Measurements from ENCODE around the gene CLTC. TPM values are rescaled to one million over a fixed set of nuclear protein-coding genes. Genes with fewer than 3 reads are reported as not detected.

CLTC gene
- total RNA-seq, 6 experiments from 2014 or later: 354 to 460 (median 397) TPM

DNA sequence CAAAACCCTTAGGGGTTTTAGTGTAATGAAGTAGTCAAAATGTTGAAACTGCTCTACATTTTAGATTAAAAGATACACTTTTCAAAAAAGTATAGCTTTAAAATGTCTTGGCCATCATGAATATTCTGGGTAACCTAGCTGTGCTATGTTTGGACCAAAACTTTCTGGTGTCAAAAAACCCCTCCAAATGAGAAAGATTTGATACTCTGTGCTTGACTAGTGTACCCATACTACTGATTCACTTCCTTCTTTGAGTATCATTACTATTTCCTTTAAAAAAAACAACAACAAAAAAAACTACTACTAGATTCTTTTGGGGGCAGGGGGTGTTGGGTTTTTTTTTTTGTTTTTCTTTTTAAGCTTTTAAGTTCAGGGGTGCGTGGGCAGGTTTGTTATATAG, 50.2 kb downstream of the CLTC start:
- H3K36me3 Mint-ChIP-seq (ENCODE audit: low read depth): peaks cover 56% of the 10 kb centered on the region
- peaks cover 2% of the 10 kb centered on the region; the same call in 1 of the 2 replicates for H3K27me3 Mint-ChIP-seq (ENCODE audit: insufficient read depth)
- TF ChIP-seq, protein P1, sequence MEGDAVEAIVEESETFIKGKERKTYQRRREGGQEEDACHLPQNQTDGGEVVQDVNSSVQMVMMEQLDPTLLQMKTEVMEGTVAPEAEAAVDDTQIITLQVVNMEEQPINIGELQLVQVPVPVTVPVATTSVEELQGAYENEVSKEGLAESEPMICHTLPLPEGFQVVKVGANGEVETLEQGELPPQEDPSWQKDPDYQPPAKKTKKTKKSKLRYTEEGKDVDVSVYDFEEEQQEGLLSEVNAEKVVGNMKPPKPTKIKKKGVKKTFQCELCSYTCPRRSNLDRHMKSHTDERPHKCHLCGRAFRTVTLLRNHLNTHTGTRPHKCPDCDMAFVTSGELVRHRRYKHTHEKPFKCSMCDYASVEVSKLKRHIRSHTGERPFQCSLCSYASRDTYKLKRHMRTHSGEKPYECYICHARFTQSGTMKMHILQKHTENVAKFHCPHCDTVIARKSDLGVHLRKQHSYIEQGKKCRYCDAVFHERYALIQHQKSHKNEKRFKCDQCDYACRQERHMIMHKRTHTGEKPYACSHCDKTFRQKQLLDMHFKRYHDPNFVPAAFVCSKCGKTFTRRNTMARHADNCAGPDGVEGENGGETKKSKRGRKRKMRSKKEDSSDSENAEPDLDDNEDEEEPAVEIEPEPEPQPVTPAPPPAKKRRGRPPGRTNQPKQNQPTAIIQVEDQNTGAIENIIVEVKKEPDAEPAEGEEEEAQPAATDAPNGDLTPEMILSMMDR (IDR thresholded peaks at IDR 0.05): no peak
- no peaks in the 10 kb centered on the region for H3K9me3 Mint-ChIP-seq
- H3K4me1 Mint-ChIP-seq (ENCODE audit: low read depth): peaks cover 94% of the 10 kb centered on the region
- peak overlapping the region; percentile 57 for H3K4me3 Mint-ChIP-seq
- no peak for DNase-seq
- peak overlapping the region; percentile 80 for H3K27ac Mint-ChIP-seq

GRCh38 chr17:59671386-59671785, 51.7 kb downstream of the CLTC start:
- H3K27ac Mint-ChIP-seq: peak overlapping the region; percentile 64

DNA sequence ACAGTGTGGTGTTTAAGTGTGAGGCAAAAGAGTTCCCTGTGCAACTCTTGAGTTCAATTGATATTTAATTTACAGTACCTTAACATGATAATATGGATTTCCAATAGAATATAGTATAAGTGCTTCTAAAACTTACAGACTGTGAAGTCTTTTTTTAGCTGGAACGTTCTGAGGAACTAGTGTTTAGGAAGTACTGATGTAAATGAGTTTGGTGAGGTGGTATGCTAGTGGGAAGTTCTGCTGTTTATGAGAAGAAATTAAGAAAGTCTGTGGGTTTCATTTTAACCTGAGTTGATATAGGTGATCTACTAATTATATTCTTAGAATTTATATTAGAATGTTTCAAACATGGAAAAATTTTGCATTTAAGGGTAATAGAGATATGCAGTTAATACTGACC, 55.5 kb downstream of the CLTC start:
- Mint-ChIP-seq H3K4me1 (ENCODE audit: low read depth) (peaks cover 87% of the 10 kb centered on the region), H3K36me3 (ENCODE audit: low read depth) (peaks cover 69% of the 10 kb centered on the region), H3K27ac (no peak overlapping the region), H3K9me3 (no peaks in the 10 kb centered on the region), H3K4me3 (no peak overlapping the region), H3K27me3 (ENCODE audit: insufficient read depth) (peaks cover 3% of the 10 kb centered on the region; the same call in 1 of the 2 replicates)
- DNase-seq: no peak
- TF ChIP-seq, protein P1 (IDR thresholded peaks at IDR 0.05): no peak

More at GRCh38 chr17:59671386-59671785, 51.7 kb downstream of the CLTC start:
- peaks cover 2% of the 10 kb centered on the region; the same call in 1 of the 2 replicates for H3K27me3 Mint-ChIP-seq (ENCODE audit: insufficient read depth)
- H3K9me3 Mint-ChIP-seq: no peaks in the 10 kb centered on the region
- H3K36me3 Mint-ChIP-seq (ENCODE audit: low read depth): peaks cover 53% of the 10 kb centered on the region
- H3K4me3 Mint-ChIP-seq: peak overlapping the region; percentile 38; the same call in 1 of the 2 replicates
- TF ChIP-seq, protein P1 (IDR thresholded peaks at IDR 0.05): no peak
- peaks cover 89% of the 10 kb centered on the region for H3K4me1 Mint-ChIP-seq (ENCODE audit: low read depth)
- no peak for DNase-seq

DNA sequence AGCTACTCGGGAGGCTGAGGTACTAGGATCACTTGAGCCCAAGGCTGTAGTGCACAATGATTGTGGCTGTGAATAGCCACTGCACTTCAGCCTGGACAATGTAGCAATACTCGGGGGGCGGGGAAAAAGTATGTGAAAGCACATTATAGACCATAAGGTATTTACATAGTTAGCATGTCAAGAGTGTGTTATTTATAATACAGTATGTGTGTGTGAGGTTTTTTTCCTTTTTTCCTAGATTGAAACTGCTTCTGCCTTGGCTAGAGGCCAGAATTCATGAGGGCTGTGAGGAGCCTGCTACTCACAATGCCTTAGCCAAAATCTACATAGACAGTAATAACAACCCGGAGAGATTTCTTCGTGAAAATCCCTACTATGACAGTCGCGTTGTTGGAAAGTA, 57.0 kb downstream of the CLTC start:
- Mint-ChIP-seq H3K4me1 (ENCODE audit: low read depth) (peaks cover 82% of the 10 kb centered on the region), H3K4me3 (no peak overlapping the region), H3K27ac (peak overlapping the region; percentile 36; the same call in 1 of the 2 replicates), H3K27me3 (ENCODE audit: insufficient read depth) (peaks cover 1% of the 10 kb centered on the region; the same call in 1 of the 2 replicates), H3K9me3 (no peaks in the 10 kb centered on the region), H3K36me3 (ENCODE audit: low read depth) (peaks cover 69% of the 10 kb centered on the region)
- DNase-seq: no peak
- TF ChIP-seq, protein P1 (IDR thresholded peaks at IDR 0.05): no peak

DNA sequence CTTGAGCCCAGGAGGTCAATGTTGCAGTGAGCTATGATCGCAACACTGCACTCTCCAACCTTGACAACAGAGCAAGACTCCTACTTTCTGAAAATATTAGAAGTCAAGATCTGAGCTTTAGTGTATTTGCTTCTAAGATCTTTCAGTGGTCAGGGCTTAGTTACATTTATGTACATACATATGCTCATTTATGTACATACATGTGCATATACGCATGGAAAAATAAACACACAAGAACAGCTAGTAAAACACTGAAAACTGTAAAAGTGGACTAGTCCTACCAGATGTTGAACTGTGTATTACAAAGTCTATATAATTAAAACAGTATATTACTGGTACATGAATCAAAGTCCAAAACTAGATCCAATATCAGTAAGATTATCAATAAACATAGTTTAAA, 59.2 kb downstream of the CLTC start:
- H3K27me3 Mint-ChIP-seq (ENCODE audit: insufficient read depth): peaks cover 1% of the 10 kb centered on the region
- TF ChIP-seq, protein P1 (IDR thresholded peaks at IDR 0.05): no peak
- DNase-seq: no peak
- peaks cover 84% of the 10 kb centered on the region for H3K4me1 Mint-ChIP-seq (ENCODE audit: low read depth)
- H3K36me3 Mint-ChIP-seq (ENCODE audit: low read depth): peaks cover 76% of the 10 kb centered on the region
- peak overlapping the region; percentile 36; the same call in 1 of the 2 replicates for H3K27ac Mint-ChIP-seq
- H3K4me3 Mint-ChIP-seq: no peak overlapping the region
- no peaks in the 10 kb centered on the region for H3K9me3 Mint-ChIP-seq

Data from HFFc6 (cell line).